ENCODE measurements around the gene PIGM.

Gene PIGM

GRCh38 chr1:159989581-159989980 lies 42.2 kb downstream of the PIGM start:
- no peak for DNase-seq (ENCODE audit: low read depth in 3 of 3)

GRCh38 chr1:159988006-159988405 lies 43.8 kb downstream of the PIGM start:
- DNase-seq (ENCODE audit: low read depth in 3 of 3): no peak

- no peak for DNase-seq (ENCODE audit: low read depth in 3 of 3)
Observed at GRCh38 chr1:159987186-159987585, 44.6 kb downstream of the PIGM start.

- DNase-seq (ENCODE audit: low read depth in 3 of 3): no peak
Observed at GRCh38 chr1:159986531-159986930, 45.3 kb downstream of the PIGM start.

- DNase-seq (ENCODE audit: low read depth in 3 of 3): no peak
Observed at GRCh38 chr1:159986093-159986492, 45.7 kb downstream of the PIGM start.

- no peak for DNase-seq (ENCODE audit: low read depth in 3 of 3)
Observed at GRCh38 chr1:159985473-159985872, 46.3 kb downstream of the PIGM start.

GRCh38 chr1:159983681-159984080 lies 48.1 kb downstream of the PIGM start:
- DNase-seq (ENCODE audit: low read depth in 3 of 3): no peak

- DNase-seq (ENCODE audit: low read depth in 3 of 3): no peak
Observed at GRCh38 chr1:159982280-159982679, 49.5 kb downstream of the PIGM start.

GRCh38 chr1:159981351-159982055 lies 50.3 kb downstream of the PIGM start:
- DNase-seq (ENCODE audit: low read depth in 3 of 3): no peak

- no peak for DNase-seq (ENCODE audit: low read depth in 3 of 3)
Observed at GRCh38 chr1:159980786-159981185, 51.0 kb downstream of the PIGM start.

- DNase-seq (ENCODE audit: low read depth in 3 of 3): no peak
Observed at GRCh38 chr1:159980076-159980475, 51.7 kb downstream of the PIGM start.

- no peak for DNase-seq (ENCODE audit: low read depth in 3 of 3)
Observed at GRCh38 chr1:159979257-159979656, 52.5 kb downstream of the PIGM start.

GRCh38 chr1:159978107-159978398 lies 53.7 kb downstream of the PIGM start:
- DNase-seq (ENCODE audit: low read depth in 3 of 3): no peak

- DNase-seq (ENCODE audit: low read depth in 3 of 3): no peak
Observed at GRCh38 chr1:159977364-159978106, 54.3 kb downstream of the PIGM start.

Data from stimulated activated CD4-positive, alpha-beta T cell treated with anti-CD3 and anti-CD28 coated beads, TNF-alpha, amount 100 ng/mL, for 24 hours (primary cell).